HepG2 (cell line): ENCODE data around the gene MYO6. TPM values are rescaled to one million over a fixed set of nuclear protein-coding genes. Genes with fewer than 3 reads are reported as not detected.

ENCODE experiments used
- CERS6 ChIP-seq: sonication (generic); formaldehyde crosslinking; IDR thresholded peaks from 2 replicates; pipeline ENCODE4 v1.5.0; 2020; ENCODE audit warnings: missing genetic modification reagents
- ERF ChIP-seq: IDR thresholded peaks from 2 replicates; pipeline ENCODE4 v1.6.1; 2018; ENCODE audit warnings: missing biosample characterization, missing genetic modification reagents
- HOXA5 ChIP-seq: sonication (generic); formaldehyde crosslinking; IDR thresholded peaks from 2 replicates; pipeline ENCODE4 v1.4.0; 2020; ENCODE audit warnings: missing genetic modification reagents
- HOXD1 ChIP-seq: sonication (generic); formaldehyde crosslinking; IDR thresholded peaks from 2 replicates; pipeline ENCODE4 v1.5.0; 2020; ENCODE audit warnings: missing genetic modification reagents
- KMT2B ChIP-seq: IDR thresholded peaks from 2 replicates; pipeline ENCODE4 v1.6.1; 2016; ENCODE audit warnings: missing genetic modification reagents, missing compliant biosample characterization
- MLXIP ChIP-seq: sonication (generic); formaldehyde crosslinking; IDR thresholded peaks from 2 replicates; pipeline ENCODE4 v1.9.0; 2021; ENCODE audit warnings: missing genetic modification reagents, borderline replicate concordance
- PHF20 ChIP-seq: sonication (generic); formaldehyde crosslinking; IDR thresholded peaks from 2 replicates; pipeline ENCODE4 v1.5.0; 2020; ENCODE audit warnings: mild to moderate bottlenecking, missing genetic modification reagents
- SIN3B ChIP-seq: fragments of 150-350 bp; IDR thresholded peaks from 2 replicates; pipeline ENCODE4 v1.6.1; 2014; ENCODE audit warnings: low read length
- ZMYM4 ChIP-seq: sonication (generic); formaldehyde crosslinking; IDR thresholded peaks from 2 replicates; pipeline ENCODE4 v1.8.1; 2023; ENCODE audit warnings: mild to moderate bottlenecking, missing genetic modification reagents
- ZNF780A ChIP-seq: sonication (generic); formaldehyde crosslinking; IDR thresholded peaks from 2 replicates; pipeline ENCODE4 v1.8.0; 2022; ENCODE audit warnings: mild to moderate bottlenecking, missing genetic modification reagents, moderate library complexity
- polyA plus RNA-seq, 8 experiments: library from polyadenylated mRNA; depleted of rRNA in 3 of 8; stranded (reverse) in 7 of 8; unstranded in 1 of 8; fragments of >200 nt; fragmentation: Illumina TruSeq in 4 of 8; extraction: Trizol in 4 of 8; gene quantifications; 2 replicates each; pipeline versions ENCODE4 v1.2.1 to v1.2.3, GENCODE V29; 2011 to 2016; ENCODE audit warnings: low read depth in 4 of 8, missing spikeins in 1 of 8, mixed read lengths in 1 of 8; ENCODE audit not compliant: insufficient read depth in 1 of 8
- total RNA-seq, 5 experiments: library from RNA; depleted of rRNA; stranded (reverse); fragments of >200 nt; fragmentation: Illumina TruSeq; extraction: Trizol; gene quantifications; 2 replicates each; pipeline ENCODE4 v1.2.3, GENCODE V29; 2016; ENCODE audit warnings: low read depth in 1 of 5
- TF ChIP-seq, protein P1 (sequence below): IDR thresholded peaks from 2 replicates; pipeline ENCODE4 v1.4.0; 2020; ENCODE audit warnings: mild to moderate bottlenecking, missing genetic modification reagents
- TF ChIP-seq, protein P2 (sequence below): sonication (generic); formaldehyde crosslinking; IDR thresholded peaks from 2 replicates; pipeline ENCODE4 v1.5.0; 2020; ENCODE audit warnings: mild to moderate bottlenecking, missing genetic modification reagents, moderate library complexity
- TF ChIP-seq, protein P3 (sequence below): sonication (generic); formaldehyde crosslinking; IDR thresholded peaks from 2 replicates; pipeline ENCODE4 v1.5.0; 2020; ENCODE audit warnings: mild to moderate bottlenecking, missing genetic modification reagents
- TF ChIP-seq, protein P4 (sequence below): sonication (generic); formaldehyde crosslinking; IDR thresholded peaks from 2 replicates; pipeline ENCODE4 v1.8.1; 2023; ENCODE audit warnings: missing genetic modification reagents, mild to moderate bottlenecking, borderline replicate concordance

The MYO6 gene
- total and polyA plus RNA-seq, 2 of the 13 experiments (the other 11 are each of a cell fraction or from before 2014, with no cell fraction given) = 5.4 to 7.5 TPM

GRCh38 chr6:75748743-75749538 is at the start of gene MYO6 (continued):
- TF ChIP-seq, protein P1, sequence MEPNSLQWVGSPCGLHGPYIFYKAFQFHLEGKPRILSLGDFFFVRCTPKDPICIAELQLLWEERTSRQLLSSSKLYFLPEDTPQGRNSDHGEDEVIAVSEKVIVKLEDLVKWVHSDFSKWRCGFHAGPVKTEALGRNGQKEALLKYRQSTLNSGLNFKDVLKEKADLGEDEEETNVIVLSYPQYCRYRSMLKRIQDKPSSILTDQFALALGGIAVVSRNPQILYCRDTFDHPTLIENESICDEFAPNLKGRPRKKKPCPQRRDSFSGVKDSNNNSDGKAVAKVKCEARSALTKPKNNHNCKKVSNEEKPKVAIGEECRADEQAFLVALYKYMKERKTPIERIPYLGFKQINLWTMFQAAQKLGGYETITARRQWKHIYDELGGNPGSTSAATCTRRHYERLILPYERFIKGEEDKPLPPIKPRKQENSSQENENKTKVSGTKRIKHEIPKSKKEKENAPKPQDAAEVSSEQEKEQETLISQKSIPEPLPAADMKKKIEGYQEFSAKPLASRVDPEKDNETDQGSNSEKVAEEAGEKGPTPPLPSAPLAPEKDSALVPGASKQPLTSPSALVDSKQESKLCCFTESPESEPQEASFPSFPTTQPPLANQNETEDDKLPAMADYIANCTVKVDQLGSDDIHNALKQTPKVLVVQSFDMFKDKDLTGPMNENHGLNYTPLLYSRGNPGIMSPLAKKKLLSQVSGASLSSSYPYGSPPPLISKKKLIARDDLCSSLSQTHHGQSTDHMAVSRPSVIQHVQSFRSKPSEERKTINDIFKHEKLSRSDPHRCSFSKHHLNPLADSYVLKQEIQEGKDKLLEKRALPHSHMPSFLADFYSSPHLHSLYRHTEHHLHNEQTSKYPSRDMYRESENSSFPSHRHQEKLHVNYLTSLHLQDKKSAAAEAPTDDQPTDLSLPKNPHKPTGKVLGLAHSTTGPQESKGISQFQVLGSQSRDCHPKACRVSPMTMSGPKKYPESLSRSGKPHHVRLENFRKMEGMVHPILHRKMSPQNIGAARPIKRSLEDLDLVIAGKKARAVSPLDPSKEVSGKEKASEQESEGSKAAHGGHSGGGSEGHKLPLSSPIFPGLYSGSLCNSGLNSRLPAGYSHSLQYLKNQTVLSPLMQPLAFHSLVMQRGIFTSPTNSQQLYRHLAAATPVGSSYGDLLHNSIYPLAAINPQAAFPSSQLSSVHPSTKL (CRISPR knock-in tag) = peak; percentile 9; the same call in 1 of the 2 replicates
- TF ChIP-seq HOXD1 (CRISPR knock-in tag) (0 out of 2 replicates have a peak, but pooled peaks have one; percentile 46), ERF (CRISPR knock-in tag) (peak; percentile 53; the same call in 1 of the 2 replicates), SIN3B (no peak), ZNF780A (no peak), HOXA5 (peak; percentile 59; the same call in 1 of the 2 replicates), KMT2B (peak; percentile 58), CERS6 (CRISPR knock-in tag) (0 out of 2 replicates have a peak, but pooled peaks have one; percentile 30), PHF20 (peak; percentile 48), MLXIP (CRISPR knock-in tag) (no peak), ZMYM4 (CRISPR knock-in tag) (peak; percentile 64)
- TF ChIP-seq, protein P2, sequence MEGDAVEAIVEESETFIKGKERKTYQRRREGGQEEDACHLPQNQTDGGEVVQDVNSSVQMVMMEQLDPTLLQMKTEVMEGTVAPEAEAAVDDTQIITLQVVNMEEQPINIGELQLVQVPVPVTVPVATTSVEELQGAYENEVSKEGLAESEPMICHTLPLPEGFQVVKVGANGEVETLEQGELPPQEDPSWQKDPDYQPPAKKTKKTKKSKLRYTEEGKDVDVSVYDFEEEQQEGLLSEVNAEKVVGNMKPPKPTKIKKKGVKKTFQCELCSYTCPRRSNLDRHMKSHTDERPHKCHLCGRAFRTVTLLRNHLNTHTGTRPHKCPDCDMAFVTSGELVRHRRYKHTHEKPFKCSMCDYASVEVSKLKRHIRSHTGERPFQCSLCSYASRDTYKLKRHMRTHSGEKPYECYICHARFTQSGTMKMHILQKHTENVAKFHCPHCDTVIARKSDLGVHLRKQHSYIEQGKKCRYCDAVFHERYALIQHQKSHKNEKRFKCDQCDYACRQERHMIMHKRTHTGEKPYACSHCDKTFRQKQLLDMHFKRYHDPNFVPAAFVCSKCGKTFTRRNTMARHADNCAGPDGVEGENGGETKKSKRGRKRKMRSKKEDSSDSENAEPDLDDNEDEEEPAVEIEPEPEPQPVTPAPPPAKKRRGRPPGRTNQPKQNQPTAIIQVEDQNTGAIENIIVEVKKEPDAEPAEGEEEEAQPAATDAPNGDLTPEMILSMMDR (CRISPR knock-in tag) = 0 out of 2 replicates have a peak, but pooled peaks have one; percentile 8
- TF ChIP-seq, protein P3, sequence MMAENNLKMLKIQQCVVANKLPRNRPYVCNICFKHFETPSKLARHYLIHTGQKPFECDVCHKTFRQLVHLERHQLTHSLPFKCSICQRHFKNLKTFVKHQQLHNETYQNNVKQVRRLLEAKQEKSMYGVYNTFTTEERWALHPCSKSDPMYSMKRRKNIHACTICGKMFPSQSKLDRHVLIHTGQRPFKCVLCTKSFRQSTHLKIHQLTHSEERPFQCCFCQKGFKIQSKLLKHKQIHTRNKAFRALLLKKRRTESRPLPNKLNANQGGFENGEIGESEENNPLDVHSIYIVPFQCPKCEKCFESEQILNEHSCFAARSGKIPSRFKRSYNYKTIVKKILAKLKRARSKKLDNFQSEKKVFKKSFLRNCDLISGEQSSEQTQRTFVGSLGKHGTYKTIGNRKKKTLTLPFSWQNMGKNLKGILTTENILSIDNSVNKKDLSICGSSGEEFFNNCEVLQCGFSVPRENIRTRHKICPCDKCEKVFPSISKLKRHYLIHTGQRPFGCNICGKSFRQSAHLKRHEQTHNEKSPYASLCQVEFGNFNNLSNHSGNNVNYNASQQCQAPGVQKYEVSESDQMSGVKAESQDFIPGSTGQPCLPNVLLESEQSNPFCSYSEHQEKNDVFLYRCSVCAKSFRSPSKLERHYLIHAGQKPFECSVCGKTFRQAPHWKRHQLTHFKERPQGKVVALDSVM (CRISPR knock-in tag) = peak; percentile 78; the same call in 1 of the 2 replicates
- TF ChIP-seq, protein P4, sequence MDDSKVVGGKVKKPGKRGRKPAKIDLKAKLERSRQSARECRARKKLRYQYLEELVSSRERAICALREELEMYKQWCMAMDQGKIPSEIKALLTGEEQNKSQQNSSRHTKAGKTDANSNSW = peak; percentile 72; the same call in 1 of the 2 replicates
